ENCODE measurements around the gene NUBP2. TPM values are rescaled to one million over a fixed set of nuclear protein-coding genes. Genes with fewer than 3 reads are reported as not detected.

Gene NUBP2
- total RNA-seq, 1 experiment from 2014 or later: 65.3 TPM

DNA sequence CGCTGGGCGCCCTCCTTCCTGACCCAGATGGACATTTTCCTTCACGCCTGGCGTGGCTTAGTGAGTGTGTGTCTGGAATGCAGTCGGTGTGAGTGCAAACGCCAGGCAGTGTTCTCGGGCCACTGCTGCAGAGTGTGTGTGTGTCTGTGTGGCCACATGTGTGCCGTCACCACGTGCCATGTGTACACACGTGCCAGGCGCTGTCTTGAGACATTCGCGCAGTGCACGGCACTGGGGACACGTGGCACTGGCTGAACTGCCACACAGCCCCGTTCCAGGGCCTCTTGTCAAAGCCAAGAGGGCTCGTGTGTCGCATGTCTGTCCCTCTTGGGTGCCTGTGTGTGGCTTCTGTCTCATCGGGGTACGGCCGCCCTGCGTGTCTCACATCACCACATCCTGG, 47.9 kb upstream of the NUBP2 start:
- Mint-ChIP-seq H3K4me3 (ENCODE audit: unreplicated experiment) (no peak overlapping the region), H3K4me1 (ENCODE audit: low read depth, unreplicated experiment) (no peaks in the 10 kb centered on the region), H3K36me3 (ENCODE audit: insufficient read depth, unreplicated experiment) (peaks cover 10% of the 10 kb centered on the region), H3K27me3 (ENCODE audit: insufficient read depth, unreplicated experiment) (no peaks in the 10 kb centered on the region), H3K9me3 (ENCODE audit: unreplicated experiment) (no peaks in the 10 kb centered on the region), H3K27ac (ENCODE audit: unreplicated experiment) (no peak overlapping the region)
- no peaks in the 10 kb centered on the region; the same call in none of the 2 replicates for H3K36me3 ChIP-seq (ENCODE audit: control insufficient read depth, insufficient read depth, low read length)
- no peak overlapping the region for H3K4me3 ChIP-seq (ENCODE audit: low read depth, low read length)
- H3K9me3 ChIP-seq: peaks cover 5% of the 10 kb centered on the region; the same call in 1 of the 2 replicates
- no TSS peak for BruUV-seq (replicated peaks)
- intact Hi-C loops (cut with micrococcal nuclease; ENCODE audit: unreplicated experiment): no loop called here
- H3K27me3 ChIP-seq (replicated peaks; ENCODE audit: control insufficient read depth, insufficient read depth, low read length): no peaks in the 10 kb centered on the region
- no peak for DNase-seq
- no peaks in the 10 kb centered on the region for H3K4me1 ChIP-seq
- ChIA-PET POLR2A (no interaction called here), CTCF (no interaction called here)
- TF ChIP-seq, protein P1, sequence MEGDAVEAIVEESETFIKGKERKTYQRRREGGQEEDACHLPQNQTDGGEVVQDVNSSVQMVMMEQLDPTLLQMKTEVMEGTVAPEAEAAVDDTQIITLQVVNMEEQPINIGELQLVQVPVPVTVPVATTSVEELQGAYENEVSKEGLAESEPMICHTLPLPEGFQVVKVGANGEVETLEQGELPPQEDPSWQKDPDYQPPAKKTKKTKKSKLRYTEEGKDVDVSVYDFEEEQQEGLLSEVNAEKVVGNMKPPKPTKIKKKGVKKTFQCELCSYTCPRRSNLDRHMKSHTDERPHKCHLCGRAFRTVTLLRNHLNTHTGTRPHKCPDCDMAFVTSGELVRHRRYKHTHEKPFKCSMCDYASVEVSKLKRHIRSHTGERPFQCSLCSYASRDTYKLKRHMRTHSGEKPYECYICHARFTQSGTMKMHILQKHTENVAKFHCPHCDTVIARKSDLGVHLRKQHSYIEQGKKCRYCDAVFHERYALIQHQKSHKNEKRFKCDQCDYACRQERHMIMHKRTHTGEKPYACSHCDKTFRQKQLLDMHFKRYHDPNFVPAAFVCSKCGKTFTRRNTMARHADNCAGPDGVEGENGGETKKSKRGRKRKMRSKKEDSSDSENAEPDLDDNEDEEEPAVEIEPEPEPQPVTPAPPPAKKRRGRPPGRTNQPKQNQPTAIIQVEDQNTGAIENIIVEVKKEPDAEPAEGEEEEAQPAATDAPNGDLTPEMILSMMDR (IDR thresholded peaks at IDR 0.05; ENCODE audit: insufficient read depth in 1 of 2, low read depth in 1 of 2, low read length in 1 of 2, severe bottlenecking in 1 of 2, unreplicated experiment in 1 of 2): no peak

- BruUV-seq (replicated peaks): no TSS peak
These were observed 42.5 kb upstream of the NUBP2 start for GRCh38 chr16:1740234-1740633.

DNA sequence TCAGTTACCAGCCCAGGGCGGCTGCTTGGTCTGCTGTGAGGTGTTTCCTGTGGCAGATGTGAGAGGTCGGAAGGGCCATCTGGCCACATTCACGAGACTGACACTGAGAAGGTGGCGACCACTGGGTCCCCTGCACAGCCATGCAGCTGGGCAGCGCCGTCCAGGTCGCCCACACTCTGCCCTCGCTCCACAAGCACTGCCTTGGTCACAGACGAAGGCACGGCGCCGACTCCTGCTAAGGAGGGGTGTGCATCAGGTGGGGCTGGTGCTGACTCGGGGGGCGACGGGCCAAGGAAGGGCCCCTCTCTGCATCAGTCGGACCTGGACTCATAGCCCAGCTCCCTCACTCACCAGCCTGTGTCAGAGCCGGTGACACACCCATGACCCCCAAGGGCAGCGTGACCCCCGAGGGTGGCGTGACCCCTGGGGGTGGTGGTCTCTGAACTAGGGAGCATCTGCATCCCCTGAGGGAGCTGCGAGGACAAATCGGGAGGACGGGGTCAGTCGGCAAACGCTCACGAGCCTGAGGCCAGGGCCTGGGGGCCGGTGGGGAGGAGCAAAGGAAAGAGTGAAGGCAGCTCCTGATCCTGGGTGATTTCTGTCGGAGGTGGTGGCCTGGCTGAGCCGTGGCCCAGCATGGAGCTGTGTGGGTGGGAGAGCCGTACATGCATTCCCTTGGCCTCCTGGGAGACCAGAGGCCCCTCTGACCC, 41.8 kb upstream of the NUBP2 start:
- Mint-ChIP-seq H3K27me3 (ENCODE audit: insufficient read depth, unreplicated experiment) (no peaks in the 10 kb centered on the region), H3K9me3 (ENCODE audit: unreplicated experiment) (no peaks in the 10 kb centered on the region), H3K4me3 (ENCODE audit: unreplicated experiment) (no peak overlapping the region), H3K4me1 (ENCODE audit: low read depth, unreplicated experiment) (no peaks in the 10 kb centered on the region), H3K27ac (ENCODE audit: unreplicated experiment) (no peak overlapping the region), H3K36me3 (ENCODE audit: insufficient read depth, unreplicated experiment) (peaks cover 9% of the 10 kb centered on the region)
- Histone ChIP-seq H3K9me3 (no peaks in the 10 kb centered on the region), H3K4me3 (ENCODE audit: low read depth, low read length) (no peak overlapping the region), H3K4me1 (no peaks in the 10 kb centered on the region), H3K36me3 (ENCODE audit: control insufficient read depth, insufficient read depth, low read length) (no peaks in the 10 kb centered on the region), H3K27me3 (replicated peaks; ENCODE audit: control insufficient read depth, insufficient read depth, low read length) (no peaks in the 10 kb centered on the region)
- ChIA-PET CTCF (interaction anchor here (0.6 kb wide), 1 partner anchor 1333 kb away, joined by 4 read pairs; no protein-coding TSS in a partner anchor), POLR2A (no interaction called here)
- TF ChIP-seq, protein P1 (IDR thresholded peaks at IDR 0.05; ENCODE audit: insufficient read depth in 1 of 2, low read depth in 1 of 2, low read length in 1 of 2, severe bottlenecking in 1 of 2, unreplicated experiment in 1 of 2): no peak
- no peak for DNase-seq
- intact Hi-C loops (cut with micrococcal nuclease; ENCODE audit: unreplicated experiment): no loop called here
- no TSS peak for BruUV-seq (replicated peaks)

More at GRCh38 chr16:1740234-1740633, 42.5 kb upstream of the NUBP2 start:
- no peaks in the 10 kb centered on the region for H3K27me3 ChIP-seq (replicated peaks; ENCODE audit: control insufficient read depth, insufficient read depth, low read length)
- no peak for DNase-seq
- ChIA-PET POLR2A (no interaction called here), CTCF (no interaction called here)
- H3K36me3 Mint-ChIP-seq (ENCODE audit: insufficient read depth, unreplicated experiment): peaks cover 9% of the 10 kb centered on the region
- H3K9me3 ChIP-seq: no peaks in the 10 kb centered on the region
- H3K36me3 ChIP-seq (ENCODE audit: control insufficient read depth, insufficient read depth, low read length): no peaks in the 10 kb centered on the region
- TF ChIP-seq, protein P1 (IDR thresholded peaks at IDR 0.05; ENCODE audit: insufficient read depth in 1 of 2, low read depth in 1 of 2, low read length in 1 of 2, severe bottlenecking in 1 of 2, unreplicated experiment in 1 of 2): no peak
- no peak overlapping the region for H3K4me3 Mint-ChIP-seq (ENCODE audit: unreplicated experiment)
- no peak overlapping the region for H3K4me3 ChIP-seq (ENCODE audit: low read depth, low read length)
- no peaks in the 10 kb centered on the region for H3K4me1 ChIP-seq
- H3K27me3 Mint-ChIP-seq (ENCODE audit: insufficient read depth, unreplicated experiment): no peaks in the 10 kb centered on the region
- H3K9me3 Mint-ChIP-seq (ENCODE audit: unreplicated experiment): no peaks in the 10 kb centered on the region
- no peak overlapping the region for H3K27ac Mint-ChIP-seq (ENCODE audit: unreplicated experiment)
- H3K4me1 Mint-ChIP-seq (ENCODE audit: low read depth, unreplicated experiment): no peaks in the 10 kb centered on the region
- intact Hi-C loops (cut with micrococcal nuclease; ENCODE audit: unreplicated experiment): no loop called here
